Glomerular endothelial cell (primary cell): ENCODE measurements around the gene HAVCR1. TPM values are rescaled to one million over a fixed set of nuclear protein-coding genes. Genes with fewer than 3 reads are reported as not detected.
"Not testable (repeated sequence)": the region's sequence is repeated elsewhere in the genome, so short reads cannot be mapped to it uniquely, and the experiment has no call there.

Experiments used
- DNase-seq: peaks from one replicate; pipeline ENCODE4 v3.0.0-alpha.2; 2011; ENCODE audit warnings: low read depth, low spot score; ENCODE audit errors: extremely low read depth
- total RNA-seq: library from RNA; depleted of rRNA; stranded (reverse); fragments of >200 nt; gene quantifications from 2 replicates; pipeline ENCODE4 v1.2.3, GENCODE V29; 2015

HAVCR1 gene
- total RNA-seq, 1 donor from 2014 or later, result not detected

DNA sequence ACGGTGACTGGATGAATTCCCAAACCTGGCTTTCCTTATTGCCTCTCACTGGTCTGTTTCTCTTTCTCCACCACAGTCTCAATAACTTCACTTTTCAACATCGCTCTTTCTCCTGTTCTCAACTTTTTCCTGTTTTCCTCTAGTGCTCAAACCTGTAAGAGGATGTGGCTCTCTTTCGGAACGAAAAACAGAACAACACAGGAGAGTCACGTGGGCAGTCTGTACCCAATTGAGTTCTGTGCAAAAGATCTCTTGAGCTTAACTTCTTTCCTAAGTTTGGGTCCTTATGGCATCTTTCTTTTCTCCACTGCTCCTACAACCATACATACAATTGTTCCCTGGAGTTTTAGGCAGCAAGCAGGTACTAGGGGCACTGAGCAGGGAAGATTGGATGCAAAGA lies 8.9 kb downstream of the HAVCR1 start:
- no peak for DNase-seq

DNA sequence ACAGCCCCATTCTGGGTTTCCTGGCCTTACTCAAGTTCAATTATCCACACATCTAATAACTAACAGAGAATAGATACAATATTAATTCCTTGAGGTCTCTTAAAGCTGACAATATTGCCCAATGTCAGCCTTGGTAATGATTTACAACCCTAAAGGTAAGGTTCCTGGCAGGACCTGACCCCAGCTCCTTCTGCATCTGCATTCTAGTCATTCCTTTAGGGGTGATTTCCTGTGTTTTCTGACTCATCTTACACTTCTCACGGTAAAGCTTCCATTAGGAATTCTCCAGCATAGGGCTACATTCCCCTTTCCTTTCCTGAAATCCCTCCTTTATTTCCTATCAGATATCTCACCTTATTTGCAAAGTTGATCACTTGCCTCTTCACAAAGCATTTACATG lies 9.3 kb downstream of the HAVCR1 start:
- DNase-seq, result no peak

DNA sequence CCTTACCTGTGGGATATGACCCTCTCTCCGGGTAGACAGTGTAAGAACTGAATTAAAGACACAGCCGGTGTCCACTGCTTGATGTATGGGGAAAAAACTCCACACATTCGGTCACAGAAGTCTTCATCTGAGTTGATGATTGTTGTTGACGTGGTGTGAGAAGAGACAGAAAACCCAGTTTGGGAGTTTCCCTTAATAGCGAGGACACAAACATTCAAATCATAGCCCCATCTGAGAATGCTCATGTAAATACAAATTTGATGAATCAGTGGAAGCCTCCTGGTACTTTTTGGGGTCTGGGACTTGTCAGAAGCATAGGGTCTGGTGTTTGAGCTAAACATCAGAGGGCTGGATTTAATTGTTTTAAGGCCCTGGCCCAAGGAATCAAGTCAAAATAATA lies 11.0 kb downstream of the HAVCR1 start:
- DNase-seq, result no peak

DNA sequence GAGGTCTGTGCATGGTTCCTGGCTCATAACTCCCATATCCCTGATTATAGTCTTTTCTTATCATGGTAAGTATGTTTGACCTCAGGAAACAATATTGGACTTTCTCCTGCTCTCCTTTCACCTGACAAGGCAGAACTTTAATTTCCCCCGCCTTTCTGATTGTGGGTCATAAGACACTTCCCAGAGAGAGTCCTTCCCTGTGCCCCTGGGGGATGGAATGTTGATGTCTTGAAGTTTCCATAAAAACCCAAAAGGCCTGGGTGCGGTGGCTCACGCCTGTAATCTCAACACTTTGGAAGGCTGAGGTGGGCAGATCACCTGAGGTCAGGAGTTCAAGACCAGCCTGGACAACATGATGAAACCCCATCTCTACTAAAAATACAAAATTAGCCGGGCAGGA lies 11.9 kb downstream of the HAVCR1 start:
- DNase-seq, result not testable (repeated sequence)

DNA sequence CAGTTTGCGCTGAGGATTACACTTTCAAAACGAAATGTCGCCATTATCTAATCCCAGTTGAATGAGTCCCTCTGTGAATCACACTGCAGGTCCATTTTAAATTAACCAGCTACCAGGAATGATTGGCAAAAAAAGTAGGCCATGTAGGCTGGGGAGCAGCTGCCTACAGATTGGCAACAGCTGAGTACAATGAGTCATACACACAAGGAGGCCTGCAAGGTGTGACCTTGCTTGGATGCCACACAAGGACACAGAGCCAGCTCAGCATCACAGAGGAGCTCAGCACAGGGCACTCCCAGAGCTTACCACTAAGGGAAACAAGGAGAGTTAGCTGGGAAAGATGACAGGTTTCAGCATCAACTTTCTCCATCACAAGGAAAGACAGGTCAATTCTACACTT lies 12.9 kb downstream of the HAVCR1 start:
- no peak for DNase-seq

DNA sequence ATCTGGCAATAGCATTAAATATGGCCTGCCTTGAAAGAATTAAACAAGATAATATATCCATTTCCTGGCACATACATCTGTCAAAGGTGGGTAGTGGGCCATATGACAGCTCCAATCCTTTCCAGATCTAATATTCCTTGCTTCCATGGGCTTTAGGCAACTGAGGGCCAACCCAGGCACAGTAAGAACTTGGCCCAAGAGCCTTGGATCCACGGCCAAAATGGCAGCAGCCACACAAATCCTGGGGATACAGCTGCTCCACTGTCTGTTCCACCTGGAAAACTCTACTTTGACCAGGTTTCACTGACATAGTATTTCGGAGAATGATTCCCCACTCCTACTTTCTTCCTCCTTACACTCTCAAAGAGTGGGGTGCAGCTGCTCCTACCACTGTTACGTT lies 13.3 kb downstream of the HAVCR1 start:
- no peak for DNase-seq

DNA sequence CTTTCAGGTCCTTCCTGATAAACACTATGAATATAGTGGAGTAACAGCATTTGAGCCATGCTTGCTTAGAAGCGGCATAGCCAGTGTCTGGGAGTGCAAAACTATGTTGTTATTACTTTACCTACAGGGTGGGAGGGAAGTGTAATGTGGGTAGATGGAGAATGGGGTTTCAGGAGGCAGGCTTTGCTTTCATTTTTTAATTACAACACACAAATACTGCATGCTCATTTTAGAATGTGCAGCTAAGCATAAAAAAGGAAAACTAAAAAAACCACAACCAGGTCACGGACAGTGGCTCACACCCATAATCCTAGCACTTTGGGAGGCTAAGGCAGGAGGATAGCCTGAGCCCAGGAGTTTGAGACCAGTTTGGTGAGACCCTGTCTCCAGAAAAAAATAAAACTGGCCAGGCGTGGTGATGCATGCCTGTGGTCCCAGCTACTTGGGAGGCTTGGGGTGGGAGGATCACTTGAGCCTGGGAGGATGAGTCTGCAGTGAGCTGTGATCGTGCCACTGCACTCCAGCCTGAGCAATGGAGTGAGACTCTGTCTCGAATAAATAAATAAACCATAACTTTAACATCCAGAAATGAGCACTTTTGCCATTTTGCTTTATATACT lies 20.2 kb downstream of the HAVCR1 start:
- DNase-seq, result no peak

DNA sequence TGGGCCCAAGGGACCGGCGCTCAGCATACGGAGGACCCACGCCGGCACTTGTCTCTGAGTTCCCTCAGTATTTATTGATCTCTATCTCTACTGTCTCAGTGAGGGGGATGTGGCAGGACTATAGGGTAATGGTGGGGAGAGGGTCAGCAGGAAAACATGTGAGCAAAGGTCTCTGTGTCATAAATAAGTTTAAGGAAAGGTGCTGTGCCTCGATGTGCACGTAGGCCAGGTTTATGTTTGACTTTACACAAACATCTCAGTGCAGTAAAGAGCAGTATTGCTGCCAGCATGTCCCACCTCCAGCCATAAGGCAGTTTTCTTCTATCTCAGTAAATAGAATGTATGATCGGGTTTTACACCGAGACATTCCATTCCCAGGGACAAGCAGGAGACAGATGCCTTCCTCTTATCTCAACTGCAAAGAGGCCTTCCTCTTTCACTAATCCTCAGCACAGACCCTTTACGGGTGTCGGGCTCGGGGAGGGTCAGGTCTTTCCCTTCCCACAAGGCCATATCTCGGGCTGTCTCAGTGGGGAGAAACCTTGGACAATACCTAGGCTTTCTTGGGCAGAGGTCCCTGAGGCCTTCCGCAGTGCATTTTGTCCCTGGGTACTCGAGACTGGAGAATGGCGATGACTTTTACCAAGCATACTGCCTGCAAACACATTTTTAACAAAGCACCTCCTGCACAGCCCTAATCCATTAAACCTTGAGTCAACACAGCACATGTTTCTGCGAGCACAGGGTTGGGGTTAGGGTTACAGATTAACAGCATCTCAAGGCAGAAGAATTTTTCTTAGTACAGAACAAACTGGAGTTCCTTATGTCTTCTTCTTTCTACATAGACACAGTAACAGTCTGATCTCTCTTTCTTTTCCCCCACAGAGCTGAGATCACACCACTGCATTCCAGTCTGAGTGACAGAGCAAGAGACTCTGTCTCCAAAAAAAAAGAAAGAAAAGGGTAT lies 24.5 kb downstream of the HAVCR1 start:
- not testable (repeated sequence) for DNase-seq

DNA sequence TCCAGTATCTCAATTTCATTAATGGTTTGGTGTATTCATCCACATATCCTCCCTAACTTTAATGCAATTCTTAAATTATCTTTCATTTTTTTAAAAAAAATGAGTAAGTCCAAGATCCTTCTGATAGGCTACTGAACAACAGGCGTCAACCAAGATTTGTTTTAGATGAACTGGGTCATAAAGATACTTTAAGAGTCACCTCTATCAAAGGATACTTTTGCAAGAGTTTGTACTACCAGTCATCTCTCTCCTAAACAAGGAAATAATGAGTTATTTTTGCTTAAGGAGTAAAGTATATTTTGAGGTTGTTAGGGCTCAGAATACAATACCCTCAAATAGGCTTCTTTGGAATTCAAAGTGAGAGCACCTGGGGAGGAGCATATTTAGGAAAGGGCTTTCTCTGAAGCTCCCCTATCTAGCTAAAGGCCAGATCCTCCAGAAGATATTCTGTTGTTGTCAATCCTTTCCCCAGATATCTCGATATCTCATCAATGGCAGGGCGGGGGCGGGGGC lies 25.8 kb downstream of the HAVCR1 start:
- no peak for DNase-seq

DNA sequence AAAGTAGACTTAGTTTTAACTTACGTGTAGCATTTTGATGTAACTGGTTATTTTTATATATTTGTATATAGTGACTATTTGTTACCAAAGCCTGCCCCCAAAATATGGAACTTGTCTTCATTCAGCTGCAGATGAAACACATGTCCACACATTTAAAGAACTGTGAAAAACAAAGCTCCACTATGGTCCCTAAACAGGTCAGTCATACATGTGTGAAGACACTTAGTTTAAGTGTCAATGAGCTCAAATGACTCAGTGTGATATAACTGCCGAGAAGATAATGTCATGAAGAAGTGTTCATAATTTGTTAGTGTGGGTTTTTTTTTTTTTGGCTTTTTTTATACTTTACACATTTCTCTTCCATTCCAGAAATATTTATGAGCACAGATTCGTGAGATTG lies 28.2 kb downstream of the HAVCR1 start:
- no peak for DNase-seq

DNA sequence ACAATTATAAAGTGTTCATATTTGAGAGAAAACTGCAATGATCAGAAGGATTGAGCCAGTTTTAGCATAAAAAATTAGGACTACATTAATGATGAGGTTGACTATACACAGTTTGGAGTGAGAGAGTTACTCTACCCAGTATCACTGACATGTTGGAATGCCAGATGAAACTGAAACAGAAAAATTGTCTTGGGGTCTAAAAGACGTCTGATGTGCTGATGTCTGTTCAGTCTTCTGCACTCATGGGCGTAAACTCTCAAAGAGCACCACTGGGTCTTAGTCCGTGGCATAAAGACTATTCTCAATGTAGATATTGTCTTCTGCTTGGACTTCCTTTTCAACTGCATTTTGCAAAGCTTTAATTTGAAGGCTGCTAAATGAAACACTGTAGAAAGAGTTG lies 29.5 kb downstream of the HAVCR1 start:
- no peak for DNase-seq

DNA sequence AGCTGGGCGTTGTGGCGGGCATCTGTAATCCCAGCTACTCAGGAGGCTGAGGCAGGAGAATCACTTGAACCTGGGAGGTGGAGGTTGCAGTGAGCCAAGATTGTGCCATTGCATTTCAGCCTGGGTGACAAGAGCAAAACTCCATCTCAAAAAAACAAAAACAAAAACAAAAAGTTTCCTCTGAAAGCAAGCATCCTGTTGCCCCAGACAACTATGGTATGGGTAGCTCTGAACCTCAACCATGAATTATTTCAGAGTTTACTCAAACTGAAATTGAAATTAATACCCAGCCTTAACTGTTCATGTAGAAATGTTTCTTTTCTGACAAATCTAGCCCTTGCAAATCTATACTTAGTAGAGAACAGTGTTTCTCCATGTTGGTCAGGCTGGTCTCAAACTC lies 31.3 kb downstream of the HAVCR1 start:
- not testable (repeated sequence) for DNase-seq

DNA sequence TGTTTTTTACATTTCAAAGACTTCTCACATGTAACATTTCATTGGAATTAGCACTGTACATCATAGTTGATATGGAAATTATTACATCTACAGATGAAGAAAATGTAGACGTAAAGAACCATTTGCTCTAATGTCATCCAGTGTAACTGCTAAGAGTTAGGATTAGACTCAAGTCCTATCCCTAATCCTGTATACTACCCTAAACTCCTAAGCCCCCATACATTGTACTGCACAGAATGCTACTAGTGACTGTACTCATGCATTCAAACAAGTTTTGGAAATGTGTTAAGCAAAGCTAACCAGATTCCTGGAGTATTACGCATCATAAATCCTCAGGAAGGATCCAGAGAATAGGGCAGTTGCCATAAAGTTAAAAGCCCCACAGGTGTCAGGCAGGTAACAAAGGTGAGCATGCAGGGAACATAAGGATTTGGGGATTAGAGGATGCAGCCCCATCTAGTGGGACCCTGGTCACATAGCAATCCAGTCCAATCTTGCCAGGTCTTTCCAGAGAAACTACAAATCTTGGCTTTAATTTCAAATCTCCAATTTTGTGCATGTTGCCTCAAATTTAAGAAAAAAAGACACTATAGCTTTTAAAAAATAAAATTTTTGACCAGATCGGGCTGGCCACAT lies 32.0 kb downstream of the HAVCR1 start:
- DNase-seq, result no peak

DNA sequence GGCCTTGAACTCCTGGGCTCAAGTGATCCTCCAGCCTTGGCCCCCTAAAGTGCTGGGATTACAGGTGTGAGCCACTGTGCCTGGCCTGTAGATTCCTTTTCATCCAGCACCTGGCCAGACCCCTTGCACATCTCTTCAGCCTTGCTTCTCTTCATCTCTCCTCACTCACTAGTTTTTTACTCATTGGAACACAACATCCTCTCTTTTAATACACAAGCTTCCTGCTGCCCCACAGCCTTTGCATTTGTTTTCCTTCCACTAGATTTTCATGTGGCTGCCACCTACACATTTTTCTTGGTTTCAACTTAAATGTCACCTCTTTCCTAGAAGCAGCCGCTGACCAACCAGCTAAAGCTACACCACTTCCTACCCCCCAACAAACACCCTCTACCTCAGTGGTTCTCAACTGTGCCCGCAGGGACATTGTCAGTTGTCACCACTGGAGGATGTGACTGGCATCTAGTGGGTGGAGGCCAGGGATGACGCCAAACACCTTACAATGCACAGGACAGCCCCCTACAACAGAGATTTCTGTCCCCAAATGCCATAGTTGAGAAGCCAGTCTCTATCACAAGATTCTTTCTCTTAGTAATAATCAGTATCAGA lies 33.7 kb downstream of the HAVCR1 start:
- DNase-seq, result no peak

DNA sequence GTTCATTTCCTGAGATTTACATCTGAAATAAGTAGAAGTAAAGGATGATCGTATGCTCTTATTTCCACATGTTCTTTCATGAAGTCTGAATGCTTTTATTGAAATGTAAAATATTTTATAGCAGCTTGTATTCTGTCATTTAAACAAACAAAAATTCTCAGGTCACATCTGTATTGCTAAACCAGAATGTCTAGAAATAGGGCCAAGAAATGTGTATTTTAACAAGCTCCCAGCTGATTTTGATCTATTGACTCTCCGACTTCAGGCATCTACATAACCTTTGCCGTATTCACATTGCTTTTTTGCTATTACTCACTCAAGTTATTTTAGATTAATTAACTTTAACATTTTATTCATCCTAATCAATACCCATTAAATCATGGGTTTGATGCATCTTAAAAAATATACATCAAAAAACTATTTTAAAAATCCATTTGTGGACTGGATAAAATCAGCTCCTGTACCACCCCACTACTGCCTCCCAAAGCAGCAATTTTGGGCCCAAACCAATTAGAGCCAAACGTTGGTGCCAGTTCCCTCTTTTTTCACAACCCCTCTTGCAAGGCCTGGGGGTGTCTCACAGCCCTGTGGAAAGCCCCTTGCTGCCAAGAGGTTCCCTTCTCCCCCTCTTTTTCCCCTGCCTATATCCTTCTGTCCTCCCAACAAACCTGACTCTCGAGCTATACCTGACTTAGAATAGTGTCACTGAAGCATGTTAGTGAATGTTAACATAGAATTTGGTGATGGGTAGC lies 34.5 kb downstream of the HAVCR1 start:
- DNase-seq, result no peak

DNA sequence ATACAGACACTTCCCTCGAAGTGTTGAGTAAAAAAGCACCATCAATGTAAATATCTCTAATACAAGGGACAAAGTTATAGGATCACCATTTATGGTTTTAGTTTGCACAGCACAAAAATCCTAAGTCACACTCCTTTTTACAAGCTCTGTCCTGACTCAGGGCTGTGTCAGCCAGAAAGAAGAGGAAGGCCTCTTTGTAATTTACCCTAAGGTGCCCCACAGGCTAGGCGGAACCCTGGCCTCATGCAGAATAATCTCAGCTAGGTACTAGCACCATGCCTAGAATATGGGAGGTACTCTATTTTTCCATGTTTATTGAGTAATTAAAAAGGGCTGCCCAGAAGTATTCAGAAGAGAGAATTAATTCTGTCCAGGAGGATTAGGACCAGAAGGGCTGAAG lies 36.9 kb downstream of the HAVCR1 start:
- DNase-seq, result no peak

DNA sequence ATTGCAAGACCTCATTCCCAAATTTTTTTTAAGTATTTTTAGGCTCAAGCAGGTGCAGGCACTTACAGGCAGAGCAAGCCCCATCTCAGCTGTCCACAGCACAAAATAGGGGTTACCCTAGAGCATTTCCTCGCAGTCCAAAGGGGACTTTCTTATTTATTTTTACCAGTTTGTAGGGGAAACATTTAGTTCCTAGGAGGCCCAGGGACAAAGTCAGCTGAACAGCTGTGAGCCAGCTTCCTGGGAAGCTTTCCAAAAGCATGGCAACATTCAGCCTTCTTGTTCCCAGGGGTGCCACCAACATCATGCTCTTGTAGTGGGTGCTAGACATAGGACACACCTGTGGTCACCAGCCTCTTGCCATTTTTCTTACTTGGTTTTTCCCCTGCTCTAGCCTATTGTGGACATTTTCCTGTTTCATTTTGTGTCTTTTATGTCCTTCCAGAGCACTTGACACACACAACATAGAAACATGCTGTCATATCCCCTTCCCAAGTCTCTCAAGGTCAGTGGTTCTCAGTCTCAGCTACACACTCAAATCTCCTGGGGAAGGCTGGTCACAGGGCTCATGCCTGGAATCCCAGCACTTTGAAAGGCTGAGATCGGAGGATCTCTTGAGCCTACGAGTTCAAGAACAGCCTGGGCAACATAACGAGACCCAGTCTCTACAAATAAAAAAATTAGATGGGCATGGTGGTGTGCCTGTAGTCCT lies 38.2 kb downstream of the HAVCR1 start:
- no peak for DNase-seq

DNA sequence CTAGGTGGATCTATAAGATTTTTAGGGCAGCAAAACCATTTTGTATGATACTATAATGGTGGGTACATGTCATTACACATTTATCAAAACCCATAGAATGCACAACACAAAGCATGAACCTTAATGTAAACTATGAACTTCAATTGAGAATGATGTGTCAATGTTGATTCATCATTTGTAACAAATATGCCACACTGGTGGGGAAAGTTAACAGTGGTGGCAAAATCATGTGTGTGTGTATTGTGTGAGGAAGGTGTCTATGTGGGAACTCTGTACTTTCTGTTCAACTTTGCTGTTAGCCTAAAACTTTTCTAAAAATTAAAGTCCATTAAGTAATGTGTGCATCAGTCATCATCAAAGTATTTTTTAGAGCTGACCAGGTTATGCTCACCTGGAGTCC lies 38.9 kb downstream of the HAVCR1 start:
- DNase-seq, result no peak

DNA sequence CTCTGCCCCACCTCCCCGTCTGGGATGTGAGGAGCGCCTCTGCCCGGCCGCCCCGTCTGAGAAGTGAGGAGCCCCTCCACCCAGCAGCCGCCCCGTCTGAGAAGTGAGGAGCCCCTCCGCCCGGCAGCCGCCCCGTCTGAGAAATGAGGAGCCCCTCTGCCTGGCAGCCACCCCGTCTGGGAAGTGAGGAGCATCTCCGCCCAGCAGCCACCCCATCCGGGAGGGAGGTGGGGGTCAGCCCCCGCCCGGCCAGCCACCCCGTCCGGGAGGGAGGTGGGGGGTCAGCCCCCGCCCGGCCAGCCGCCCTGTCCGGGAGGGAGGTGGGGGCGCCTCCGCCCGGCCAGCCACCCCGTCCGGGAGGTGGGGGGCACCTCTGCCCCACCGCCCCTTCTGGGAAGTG lies 44.8 kb downstream of the HAVCR1 start:
- not testable (repeated sequence) for DNase-seq

DNA sequence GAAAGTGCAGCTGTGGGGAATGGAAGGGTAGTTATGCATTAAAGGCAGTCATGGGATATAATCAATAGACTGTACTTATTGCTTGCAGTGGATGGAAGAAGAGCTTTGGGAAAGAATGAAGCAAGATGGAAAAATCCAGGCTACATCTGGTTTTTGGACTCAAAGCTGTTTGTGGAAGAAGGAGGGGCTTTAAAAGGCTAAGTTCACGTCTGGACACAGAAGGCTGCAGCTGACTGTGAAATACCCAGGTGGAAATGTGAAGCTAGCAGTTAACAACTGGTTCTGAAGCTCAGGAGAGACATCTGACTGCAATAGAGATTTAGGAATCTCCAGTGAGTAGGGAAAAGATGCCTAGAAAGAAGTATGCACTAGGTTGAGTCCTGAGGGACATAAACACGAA lies 52.7 kb downstream of the HAVCR1 start:
- DNase-seq, result no peak
